ENCODE results near the gene WDR43.
A peak's percentile ranks its signal among the peaks of the same experiment; 100 is the strongest.

The WDR43 gene

DNA sequence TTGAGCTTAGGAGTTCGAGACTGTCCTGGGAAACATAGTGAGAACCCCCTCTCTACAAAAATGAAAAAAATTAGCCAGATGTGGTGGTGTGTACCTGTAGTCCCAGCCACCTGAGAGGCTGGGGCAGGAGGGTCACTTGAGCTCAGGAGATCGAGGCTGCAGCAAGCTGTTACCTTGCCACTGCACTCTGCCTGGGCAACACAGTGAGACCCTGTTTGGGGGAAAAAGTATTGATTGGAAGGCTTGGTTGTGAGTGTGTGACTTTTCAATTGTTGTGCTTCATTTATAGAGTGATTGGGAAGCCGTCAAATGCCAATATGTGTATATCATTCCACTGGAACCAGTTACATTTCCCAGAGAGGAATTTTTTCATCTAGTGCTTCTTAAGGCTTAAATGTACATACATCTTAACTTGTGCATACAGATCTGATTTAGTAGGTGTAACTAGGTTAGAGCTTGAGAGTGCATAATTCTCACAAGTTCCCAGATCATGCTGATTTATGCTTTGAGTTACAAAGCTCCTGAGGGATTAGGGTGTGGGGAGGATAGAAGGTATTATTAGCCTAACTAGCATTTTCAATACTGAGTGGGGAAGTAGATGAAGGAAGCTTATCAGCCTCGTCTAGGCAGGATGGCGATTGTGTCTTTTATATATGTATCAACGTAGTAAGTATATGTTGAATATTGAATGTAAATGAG, 15.3 kb downstream of the WDR43 start:
- no peak for DNase-seq

DNA sequence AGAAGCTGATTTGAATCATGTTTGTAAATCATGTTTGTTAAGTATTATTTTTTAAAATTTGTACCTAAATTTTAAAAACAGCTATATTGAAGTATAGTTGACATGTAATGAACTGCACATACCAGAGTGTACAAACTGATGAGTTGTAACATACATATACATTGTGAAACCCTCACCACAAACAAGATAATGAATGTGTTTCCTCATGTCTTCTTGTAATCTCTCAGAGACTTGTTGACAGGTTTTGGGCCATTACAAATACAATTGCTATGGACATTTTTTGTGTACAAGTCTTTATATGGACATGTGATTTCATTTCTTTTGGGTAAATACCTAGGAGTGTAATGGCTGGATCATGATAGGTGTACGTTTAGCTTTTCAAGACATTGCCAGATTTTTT, 21.5 kb downstream of the WDR43 start:
- DNase-seq: no peak

DNA sequence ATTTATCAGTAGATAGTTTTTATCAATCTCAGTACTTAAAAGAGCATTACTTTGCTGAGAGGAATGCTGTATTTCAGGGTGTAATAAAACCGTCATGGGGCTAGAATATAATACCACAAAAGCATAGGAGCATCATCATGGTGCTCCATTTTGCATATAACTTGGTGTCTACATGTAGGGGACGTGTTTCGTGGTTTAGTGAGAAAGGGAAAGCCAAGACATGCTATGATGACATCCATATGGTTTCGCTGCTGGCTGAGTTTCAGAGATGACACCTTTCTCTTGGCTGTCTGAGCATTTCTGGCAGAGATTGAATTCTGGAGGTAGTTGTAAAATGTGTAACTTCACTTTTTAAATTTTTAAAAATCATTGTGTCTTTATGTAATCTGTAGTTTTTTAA, 32.4 kb downstream of the WDR43 start:
- no peak for DNase-seq

DNA sequence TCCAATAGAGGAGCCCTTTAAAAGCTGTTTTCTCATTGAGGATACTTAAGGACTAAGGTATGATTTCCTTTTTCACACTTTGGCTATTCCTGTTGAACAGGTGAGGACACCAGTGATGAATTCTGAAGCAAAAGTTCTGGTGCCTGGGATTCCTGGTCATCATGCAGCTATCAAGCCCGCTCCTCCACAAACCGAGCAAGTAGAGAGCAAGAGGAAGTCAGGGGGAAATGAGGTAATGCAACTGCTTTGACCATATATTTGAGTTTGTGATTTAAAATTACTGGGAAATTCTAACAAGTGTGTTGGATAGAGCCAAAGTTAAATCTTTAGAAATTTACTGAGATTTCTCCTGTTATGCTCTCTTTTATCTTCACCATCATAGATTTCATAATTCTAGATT, 33.0 kb downstream of the WDR43 start:
- no peak for DNase-seq

DNA sequence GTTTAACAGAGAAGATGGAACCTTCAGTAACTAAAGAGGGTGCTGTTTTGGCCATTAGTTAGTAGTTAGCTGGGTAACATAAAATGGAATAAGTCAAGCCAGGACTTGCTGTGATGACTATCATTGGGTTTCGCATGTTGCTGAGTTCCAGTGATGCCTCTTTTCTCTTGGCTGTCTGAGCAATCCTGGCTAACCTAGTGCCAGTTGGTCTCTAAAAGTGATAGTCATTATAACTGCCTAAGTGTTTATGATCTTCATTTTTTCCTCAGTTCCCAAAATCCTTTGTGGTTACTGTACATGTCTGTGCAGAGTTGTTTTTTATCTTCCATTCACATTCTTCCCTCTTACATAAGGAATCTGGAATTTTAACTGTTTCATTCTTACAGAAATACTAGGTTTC, 33.4 kb downstream of the WDR43 start:
- no peak for DNase-seq

DNA sequence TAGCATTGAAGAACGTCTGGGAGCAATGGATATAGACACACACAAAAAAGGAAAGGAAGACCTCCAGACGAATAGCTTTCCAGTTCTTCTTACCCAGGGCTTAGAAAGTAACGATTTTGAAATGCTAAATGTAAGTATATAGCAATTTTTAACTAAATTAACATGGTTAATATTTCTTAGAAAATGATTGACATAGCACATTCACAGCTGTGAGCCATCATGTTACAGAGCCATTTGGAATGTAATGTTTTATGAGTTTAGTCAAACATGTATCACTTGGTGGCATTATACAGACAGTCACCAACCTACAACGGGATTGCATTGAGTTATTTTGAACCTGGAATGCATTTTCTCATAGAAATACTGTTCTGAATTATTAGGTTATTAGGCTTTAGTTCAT, 35.1 kb downstream of the WDR43 start:
- DNase-seq: no peak

DNA sequence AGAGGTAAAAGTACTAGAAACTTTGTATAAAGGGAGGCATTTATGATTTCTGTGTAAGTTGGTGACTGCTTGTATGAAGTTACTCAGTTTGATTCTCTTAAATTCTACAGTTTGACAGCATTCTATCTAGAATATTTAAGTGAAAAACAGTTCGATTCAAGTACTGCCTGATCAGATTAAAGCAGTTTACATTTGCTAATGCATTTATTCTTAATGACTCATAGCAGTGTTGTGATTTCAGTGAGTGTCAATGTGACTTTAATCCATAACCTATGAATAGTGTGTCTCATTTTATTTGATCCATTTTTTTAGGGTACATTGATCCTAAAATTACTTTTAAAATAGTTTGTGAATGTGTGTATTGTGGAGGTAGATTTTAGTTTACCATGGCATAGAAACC, 35.7 kb downstream of the WDR43 start:
- no peak for DNase-seq

DNA sequence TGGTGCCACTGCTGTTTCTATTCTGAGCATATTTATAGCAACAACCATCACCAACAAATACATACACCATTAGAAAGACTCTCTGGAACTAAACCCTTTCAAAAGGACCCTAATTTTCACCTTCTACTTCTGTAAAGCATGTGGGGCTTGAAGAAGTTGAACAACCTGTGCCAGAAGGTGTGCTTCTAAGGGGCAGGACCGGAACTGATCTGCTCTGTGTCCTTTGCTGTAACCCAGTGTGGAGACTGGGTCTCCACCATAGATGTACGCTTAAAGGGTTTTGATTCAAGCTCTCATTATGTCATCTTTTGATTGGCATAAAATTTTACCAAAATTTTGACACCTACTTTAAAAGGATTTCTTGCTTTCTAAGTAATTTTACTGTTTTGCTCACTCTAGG, 40.3 kb downstream of the WDR43 start:
- no peak for DNase-seq

DNA sequence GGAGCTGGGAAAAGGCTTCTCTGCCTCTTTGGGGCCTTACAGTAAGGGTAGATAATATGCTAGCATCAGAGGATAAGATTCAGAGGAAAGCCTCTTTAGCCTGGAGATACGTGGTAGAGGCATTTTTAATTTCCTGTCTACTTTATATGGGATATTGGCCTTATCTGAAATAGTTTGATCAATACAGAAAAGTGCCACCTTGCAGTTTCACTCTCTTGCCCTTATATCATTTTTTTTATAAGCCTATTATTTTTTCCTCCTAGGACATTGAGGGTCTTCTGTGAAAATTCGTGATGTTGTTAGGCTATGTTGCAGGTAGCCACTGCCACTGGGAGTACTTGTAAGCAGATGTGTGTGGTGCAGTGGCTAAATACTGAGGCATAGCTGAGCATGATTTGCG, 46.5 kb downstream of the WDR43 start:
- DNase-seq: no peak

DNA sequence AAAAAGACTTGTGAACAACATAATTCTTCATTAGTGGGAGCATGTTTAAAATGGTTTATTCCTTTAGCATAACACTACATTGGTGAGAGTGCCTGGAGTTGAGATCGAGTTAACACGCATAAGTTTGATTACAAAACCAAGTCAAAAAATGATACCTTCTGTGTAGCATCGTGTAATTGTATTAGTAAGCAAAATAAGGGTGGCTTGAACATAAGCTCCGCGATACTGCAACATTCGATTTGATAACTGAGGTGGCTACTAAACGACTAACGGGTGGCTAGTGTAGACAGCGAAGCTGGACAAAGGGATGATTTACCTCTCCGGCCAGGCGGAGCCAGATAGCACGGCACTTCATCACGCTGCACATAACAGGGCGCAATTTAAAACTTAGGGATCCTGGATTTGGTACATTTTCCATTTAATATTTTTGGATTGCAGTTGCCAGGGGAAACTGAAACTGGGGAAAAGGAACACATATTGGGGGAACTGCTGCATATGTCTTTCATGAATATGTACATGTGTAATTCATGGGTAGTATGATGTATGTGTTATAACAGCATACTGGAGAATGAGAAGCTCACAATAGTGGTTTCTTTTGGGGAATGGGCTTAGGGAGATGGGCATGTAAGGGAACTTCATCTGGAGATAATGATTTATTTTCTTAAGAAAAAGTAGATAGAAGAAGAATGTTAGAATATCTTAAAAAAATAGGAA, 50.2 kb downstream of the WDR43 start:
- DNase-seq: no peak

DNA sequence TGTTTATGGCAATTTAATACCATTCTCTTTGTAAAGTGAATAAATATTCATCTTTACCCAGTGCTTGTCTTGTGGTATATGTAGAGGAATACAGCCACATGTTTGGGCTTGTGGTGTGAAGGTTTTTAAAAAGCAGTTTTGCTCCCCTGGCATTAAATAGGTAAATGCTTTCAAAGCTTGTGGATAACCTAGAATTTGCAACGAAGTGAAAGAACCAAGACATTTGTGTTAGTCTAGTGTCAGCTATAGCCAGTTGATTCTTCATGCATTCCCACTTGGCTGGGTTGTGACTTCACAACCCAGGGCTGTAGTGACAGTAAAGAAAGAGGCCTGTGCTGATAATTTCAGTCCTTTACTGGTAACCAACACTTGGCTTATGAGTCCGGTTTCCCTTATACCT, 53.7 kb downstream of the WDR43 start:
- no peak for DNase-seq

DNA sequence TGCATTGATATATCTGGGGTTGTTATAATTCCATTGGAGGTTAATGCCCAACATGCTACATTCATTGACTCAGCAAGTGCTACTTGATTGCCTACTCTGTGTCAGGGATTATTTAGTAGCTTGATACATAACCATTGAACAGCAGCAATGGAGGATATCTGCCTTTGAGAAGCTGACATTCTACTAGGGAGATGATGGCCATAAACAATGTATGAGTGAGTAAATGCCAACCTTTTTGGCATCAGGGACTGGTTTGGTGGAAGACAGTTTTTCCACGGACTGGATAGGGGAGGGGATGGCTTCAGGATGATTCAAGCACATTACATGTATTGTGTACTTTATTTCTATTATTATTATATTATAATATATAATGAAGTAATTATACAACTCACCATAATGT, 54.7 kb downstream of the WDR43 start:
- DNase-seq: no peak

DNA sequence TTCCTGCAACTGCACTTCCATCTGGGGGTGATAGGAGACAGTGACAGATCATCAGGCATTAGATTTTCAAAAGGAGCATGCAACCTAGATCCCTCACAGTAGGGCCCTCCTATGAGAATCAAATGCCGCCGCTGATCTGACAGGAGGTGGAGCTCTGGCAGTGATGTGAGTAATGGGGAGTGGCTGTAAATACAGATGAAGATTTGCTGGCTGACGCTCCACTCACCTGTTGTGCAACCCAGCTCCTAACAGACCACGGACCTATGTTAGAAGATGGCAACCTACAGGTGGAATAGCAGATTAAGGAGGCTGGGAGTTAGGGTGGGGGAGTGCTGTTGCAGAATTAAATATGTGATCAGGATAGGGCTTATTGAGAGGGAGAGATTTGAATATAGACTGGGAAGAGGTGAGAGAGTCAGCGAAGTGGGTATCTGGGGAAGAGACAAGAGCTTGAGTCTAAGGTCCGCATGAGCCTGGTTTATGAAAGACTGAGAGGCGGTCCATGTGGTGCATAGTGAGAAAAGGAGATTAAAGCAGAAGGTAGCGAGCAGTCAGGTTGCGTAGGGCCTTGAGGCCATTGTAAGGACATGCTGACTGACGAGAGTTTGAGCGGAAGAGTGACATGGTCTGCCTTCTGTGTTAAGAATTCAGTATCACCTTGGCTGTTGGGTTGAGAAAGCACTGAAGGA, 55.3 kb downstream of the WDR43 start:
- no peak for DNase-seq

DNA sequence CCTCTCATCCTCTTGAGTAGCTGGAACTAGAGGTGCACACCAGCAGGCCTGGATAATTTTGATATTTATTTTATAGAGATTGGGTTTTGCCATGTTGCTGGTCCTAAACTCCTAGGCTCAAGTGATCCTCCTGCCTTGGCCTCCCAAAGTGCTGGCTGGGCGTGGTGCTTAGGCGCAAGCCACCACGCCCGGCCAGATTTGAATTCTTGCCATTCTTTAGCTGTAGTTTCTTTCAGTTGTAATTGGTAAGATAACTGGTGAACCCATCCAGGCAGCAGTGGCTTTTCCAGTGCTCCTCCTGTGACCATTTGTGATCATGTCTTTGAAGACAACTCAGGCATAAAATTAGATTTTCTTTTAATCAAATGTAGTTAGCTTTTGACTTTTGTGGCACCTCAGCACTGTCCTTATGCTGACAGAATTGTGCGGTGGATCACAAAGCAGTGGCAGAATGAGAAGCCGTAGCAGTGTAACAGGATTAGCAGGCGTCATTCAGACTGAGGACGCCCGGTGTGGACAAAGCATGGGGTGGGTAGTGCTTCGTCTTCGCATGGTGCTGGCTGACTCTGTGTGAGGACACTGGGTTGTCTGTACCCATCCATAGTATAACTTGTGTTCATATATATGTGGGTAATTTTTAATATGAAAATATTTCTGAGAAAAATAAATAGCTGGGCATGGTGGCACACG, 56.6 kb downstream of the WDR43 start:
- DNase-seq: no peak

DNA sequence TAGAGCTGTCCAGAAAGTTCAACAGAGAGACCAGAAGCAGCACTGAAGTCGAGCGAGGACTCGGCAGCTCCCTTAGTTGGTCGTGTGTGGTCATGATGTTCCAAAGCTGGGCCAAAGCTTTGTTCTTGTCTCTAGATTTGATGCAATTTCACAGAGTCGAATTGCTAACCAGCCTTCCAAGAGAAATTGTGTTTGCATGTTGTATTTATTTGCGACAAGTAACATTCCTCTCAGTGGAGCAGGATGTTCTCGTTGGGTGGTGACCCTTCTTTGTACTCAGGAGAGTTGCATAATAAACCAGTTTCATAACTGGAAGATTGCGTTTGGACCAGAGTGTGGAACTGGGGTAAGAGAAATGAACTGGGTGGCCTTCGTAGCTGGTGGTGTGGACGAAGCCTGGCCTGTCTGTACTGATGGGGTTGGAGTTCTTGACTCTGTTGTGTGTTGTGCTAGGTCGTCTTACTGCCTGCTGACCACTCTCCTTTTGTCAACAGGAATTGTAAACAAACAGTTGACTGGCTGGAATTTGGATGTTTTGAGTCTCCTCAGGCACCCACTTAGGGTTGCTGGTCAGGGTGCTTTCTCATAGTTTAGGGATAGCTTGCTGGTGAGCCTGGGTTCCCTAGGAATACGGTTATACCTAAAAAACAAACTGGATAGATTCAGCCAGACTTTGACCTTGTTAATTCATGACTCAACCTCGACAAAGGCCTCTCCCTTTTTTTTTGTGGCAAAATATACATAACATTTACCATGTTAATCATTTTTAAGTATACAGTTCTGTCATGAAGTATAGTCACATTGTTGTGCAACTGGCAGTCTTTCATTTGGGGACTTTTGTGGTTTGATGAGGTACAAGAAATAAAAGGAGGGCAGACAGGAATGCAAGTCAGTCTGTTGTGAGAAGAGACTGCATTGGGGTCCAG, 57.7 kb downstream of the WDR43 start:
- no peak for DNase-seq

DNA sequence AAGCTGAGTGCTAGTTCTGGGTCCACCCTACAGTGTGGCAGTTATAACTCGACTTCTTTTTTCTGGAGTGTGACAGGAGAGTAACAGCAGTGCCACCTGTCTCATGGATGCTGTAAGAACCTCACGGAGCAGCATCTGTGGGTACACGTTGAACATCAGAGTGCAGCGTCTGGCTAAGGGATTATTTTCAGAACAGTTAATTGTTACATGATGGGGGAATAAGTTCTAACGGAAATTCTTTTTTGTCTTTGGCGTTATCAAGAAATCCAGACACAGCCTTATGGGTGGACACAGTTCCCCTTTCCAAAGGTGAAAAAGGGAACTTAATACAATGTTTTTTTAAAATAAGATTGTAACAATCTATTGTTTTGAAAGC, 58.4 kb downstream of the WDR43 start:
- DNase-seq: no peak

DNA sequence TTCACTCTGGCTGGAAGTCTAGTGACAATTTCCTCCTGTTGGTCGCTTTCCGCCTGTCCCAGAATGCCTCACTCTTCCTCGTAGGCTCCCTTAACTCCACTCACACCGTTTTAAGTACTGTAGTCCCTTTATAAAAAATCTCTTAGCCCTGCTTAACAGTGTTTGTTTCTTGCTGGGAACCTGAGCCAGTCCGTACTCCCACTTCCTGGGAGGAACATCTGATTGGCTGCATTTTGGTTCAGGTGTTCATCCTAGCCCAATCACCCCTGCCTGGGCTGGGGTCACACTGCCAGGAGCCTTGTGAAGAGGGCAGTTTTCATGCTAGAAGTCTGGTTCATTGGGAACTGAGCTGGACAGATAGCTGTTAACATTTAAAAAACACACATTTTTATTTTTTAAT, 61.0 kb downstream of the WDR43 start:
- no peak for DNase-seq

DNA sequence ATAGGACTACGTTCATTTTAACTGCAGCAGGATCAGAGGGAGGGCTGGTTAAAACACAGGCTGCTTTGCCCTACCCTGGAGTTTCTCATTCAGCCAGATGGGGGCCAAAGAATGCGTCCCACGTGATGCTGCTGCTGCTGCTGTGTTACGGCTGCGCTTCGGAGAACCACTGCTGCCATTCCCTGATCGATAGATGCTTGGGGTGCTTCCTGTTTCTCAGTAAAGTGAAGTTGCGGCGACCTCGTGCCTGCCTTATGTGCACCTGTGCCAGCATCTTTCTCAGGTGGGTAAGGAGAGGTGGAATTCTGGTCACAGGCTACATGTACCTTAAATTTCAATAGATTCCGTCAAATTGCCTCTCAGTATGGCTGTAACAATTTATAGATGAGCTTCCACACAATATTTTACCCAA, 62.0 kb downstream of the WDR43 start:
- DNase-seq: peak; percentile 33

DNA sequence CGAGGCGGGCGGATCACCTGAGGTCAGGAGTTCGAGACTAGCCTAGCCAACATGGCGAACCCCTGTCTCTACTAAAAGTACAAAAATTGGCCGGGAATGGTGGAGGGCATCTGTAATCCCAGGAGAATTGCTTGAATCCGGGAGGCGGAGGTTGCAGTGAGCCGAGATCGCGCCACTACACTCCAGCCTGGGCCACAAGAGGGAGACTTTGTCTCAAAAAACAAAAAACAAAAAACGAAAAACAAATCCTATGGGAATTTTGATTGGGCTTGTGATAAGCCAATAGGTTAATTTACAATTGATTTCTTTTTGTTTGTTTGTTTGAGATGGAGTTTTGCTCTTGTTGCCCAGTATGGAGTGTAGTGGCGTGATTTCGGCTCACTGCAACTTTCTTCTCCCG, 62.4 kb downstream of the WDR43 start:
- DNase-seq: no peak

DNA sequence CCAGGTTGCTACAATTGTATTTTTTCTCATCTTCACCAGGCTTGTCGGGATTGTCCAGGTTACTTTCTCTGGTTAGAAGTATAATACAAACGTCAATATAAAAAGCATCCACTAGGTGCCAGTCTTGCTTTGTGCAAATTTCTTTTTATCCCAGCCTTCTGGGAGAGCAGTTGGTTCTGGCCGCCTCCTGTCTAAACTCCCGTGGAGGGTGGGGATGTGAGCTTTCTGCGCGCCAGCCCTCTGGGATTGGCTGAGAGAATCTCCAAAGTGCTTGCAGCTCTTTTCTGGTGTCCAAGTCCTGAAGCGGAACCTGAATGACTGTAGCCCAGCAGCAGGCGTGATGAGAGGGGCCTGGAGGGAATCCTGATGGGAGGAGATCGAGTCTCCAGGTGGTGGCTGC, 64.2 kb downstream of the WDR43 start:
- peak; percentile 32 for DNase-seq

DNA sequence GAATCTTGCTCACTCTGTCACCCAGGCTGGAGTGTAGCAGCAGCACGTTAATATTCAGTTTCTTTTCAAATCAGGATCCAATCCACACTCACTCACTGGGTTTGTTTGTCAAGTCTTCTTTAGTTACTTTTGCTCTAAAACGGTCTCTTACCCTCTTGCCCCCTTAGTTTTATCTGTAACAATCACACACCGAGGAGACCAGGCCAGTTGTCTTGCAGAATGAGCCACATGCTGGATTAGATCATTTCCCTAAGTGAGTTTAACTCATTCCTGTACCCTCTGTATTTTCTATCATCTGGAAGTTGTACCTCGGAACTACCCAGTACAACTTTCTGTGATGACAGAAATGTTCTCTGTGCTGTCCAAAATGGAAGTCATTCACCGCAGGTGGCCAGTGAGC, 65.9 kb downstream of the WDR43 start:
- DNase-seq: no peak

DNA sequence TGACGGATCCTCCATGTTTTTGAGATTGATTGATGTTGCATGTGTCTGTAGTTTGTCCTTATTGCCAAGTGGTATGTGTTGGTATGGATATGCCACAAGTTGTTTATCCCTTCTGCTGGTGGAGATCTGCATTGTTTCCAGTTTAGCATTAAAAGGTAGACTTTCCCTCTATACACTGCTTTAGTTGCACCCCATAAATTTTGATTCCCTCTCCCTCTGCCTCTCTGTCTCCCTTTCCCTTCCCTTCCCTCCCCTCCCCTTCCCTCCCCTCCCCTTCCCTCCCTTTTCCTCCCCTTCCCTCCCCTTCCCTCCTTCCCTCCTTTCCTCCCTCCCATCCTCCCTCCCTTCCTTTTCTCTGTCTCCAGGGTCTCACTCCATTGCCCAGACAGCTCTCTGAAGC, 68.0 kb downstream of the WDR43 start:
- DNase-seq: no peak
